HG03378 (cell line): Measurements from ENCODE around the gene ZSWIM7.
A peak's percentile ranks its signal among the peaks of the same experiment; 100 is the strongest.

Source experiments
- ATAC-seq: cut with Tn5 transposase; IDR thresholded peaks from one replicate; pipeline ENCODE4 v1.9.1; 2021; ENCODE audit warnings: mild to moderate bottlenecking, moderate library complexity; ENCODE audit not compliant: unreplicated experiment

Gene ZSWIM7, protein sequence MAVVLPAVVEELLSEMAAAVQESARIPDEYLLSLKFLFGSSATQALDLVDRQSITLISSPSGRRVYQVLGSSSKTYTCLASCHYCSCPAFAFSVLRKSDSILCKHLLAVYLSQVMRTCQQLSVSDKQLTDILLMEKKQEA

GRCh38 chr17:15999141-15999973 is at the start of gene ZSWIM7, which contains the start of gene TTC19:
Gene ZSWIM7, minus strand, starts transcription at chr17:15999704. Its CDS starts 110 bp downstream, at chr17:15999594.
Gene TTC19, plus strand, starts transcription at chr17:15999824. Its CDS starts 25 bp downstream, at chr17:15999849.
- ATAC-seq, result peak; percentile 86

DNA sequence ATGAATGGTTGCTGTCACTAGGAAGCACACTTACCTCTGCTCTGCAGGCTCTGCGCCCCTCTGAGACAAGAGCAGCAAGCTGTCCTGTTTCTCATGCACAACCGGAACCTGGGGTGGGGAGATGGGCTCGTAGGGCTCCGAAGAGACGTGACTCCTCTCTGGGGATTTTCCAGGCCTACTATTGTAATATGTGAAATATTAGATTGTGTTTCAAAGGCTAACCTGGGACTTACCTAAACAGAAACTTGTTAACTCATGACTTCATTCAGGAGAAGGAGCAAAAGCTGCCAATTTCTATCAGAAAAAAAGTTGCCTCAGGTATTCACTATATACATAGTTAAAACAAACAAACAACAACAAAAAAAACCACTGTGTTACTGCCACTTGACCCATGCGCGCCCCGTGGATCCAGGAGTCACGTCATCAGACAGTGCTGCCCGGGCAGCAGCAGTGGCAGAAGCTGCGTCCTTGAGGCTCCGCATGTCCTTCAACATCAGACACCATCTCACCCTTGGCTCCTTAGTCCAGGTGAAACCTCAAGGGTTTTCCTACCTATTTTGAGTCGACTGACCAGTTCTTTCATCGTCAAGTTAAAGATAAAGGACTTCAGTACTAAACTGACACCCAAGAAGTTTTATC is 49.4 kb upstream of the ZSWIM7 start:
- no peak for ATAC-seq

DNA sequence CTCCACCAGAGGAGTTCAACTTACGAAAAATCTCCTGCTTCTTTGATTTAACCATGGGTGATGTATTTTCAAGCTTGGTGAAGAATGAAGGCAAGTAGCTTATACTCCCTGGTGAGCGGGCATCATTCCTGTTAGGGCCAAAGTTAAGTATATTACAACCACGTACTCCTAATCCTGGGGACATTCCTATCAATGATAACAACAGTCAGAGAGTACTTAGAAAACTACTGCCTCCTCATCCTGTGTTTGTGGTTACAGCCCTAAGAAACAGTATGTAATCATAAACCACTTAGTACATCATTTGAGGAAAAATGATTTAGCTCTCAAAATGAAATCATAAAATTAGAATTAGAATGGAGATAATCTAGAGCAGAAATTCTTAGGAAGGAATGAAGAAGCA is 47.5 kb upstream of the ZSWIM7 start:
- ATAC-seq, result no peak

- ATAC-seq, result no peak
Measured at GRCh38 chr17:16044487-16044886, 45.0 kb upstream of the ZSWIM7 start.

DNA sequence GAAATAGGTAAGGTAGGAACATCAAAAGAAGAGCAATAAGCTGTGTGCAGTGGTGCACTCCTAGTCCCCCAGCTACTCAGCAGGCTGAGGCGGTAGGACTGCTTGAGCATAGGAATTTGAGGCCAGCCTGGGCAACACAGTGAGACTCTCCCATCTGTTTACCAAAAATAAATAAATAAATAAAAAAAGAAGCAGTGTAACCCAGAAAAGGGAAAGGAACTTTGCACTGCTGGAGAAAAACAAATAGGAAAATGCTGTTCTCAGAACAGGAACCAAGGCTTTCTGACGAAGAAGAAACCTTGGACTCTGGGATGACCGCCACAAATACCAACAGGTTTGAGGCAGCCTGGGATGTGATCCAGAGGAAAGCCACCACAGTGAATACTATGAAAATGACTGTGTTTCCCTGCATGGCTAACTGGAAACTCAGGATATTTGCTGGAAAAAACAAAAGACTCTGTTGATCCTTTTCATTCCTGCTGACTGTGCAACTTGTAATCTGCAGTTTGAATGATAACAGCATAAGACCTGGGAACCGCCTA is 41.3 kb upstream of the ZSWIM7 start:
- no peak for ATAC-seq

GRCh38 chr17:16037636-16038035 is 38.1 kb upstream of the ZSWIM7 start:
- ATAC-seq, result no peak

DNA sequence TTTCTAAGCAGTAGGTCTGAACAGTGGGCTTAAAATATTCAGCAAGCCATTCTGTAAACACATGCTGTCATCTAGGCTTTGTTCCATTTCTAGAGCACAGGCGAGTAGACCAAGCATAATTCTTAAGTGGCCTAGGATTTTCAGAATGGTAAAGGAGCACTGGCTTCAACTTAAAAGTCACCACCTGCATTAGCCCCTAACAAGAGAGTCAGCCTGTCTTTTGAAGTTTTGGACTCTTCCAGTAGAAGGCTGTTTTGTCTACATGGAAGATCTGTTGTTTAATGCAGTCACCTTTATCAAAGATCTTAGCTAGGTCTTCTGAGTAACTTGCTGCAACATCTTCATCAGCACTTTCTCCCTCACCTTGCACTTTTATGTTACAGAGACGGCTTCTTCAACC is 36.8 kb upstream of the ZSWIM7 start:
- ATAC-seq, result no peak

- no peak for ATAC-seq
Measured at GRCh38 chr17:16033729-16034349, 34.3 kb upstream of the ZSWIM7 start.

DNA sequence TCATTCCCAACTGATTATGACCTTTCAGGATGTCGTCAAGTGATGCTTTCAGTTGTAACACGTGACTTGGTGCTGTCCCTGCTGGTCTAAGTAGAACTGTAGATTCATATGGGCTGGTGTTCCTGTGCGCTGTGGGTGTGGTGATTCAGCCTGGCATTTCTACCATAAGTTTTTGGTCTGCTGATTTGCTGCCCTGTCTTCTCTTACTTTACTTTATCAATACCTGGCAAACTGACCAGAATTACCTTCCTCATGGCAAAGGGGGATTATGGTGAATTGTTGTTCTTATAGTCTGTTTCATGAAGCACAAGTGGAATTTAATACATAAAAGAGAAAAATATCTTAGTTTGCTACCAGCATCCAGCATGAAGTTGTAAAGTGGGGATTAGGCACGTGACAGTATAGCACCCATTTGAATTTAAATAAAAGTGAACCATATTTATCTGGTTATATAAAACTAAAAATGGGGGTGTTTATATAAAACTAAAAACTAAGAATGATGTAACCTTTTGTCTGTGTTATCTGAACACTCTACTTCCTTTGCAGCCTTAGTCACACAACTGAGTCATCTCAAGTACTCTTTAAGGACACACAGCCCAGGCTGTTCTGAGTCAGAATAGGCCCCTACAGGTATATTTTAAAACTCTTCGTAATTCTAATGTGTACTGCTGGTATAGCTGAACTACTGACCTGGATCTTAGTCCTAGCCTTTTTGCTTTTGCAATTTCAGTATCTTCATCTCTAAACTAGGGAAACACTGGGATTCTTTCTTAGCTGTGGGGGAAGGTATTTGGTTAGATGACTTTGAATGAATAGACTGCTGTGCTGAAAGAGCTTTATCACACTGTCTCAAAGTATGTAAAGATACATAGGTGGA is 28.4 kb upstream of the ZSWIM7 start:
- ATAC-seq, result peak; percentile 93

DNA sequence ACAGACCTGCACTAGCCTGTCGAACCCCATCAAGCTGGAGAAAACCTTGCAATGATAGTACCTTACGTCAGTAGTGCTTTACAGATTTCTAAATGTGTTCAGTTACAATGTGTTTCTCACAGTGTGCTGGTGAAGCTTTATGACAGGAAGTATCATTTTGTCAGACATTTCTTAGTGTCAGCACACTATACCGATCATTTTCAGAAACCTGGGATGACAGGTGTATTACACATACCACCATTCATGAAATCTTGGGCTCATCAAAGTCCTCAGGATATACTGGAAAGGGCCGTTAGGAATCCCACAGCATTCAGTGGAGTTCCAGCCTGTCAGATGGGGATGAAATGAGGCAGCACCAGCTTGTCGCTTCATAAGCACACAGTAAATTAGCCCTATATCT is 27.4 kb upstream of the ZSWIM7 start:
- ATAC-seq, result no peak

GRCh38 chr17:16025202-16025601 is 25.7 kb upstream of the ZSWIM7 start:
- no peak for ATAC-seq

- no peak for ATAC-seq
Measured at GRCh38 chr17:16023881-16024280, 24.4 kb upstream of the ZSWIM7 start.

GRCh38 chr17:16019347-16019746 is 19.8 kb upstream of the ZSWIM7 start:
- ATAC-seq, result no peak

DNA sequence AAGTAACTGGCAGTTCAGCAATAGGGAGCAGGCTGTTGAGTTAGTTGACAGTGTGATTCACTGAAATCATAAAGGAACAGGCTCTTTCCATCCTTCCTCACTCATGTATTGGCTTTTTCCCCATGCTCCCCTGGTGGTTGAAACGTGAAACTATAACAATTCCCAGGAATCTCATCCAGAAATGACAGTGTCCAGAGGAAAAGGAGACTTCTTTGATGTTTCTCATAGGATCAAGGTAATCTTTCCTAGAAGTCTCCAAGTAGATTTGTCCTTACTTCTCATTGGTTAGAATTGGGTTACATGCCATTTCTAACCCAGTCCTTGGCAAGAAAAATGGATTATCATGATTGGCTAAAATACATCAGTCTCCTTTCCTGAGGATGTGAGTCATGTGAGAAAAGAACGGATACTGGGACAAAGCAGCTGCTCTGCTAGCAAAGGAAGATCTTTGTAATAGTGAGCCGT is 14.5 kb upstream of the ZSWIM7 start:
- no peak for ATAC-seq

- no peak for ATAC-seq
Measured at GRCh38 chr17:16007439-16007838, 7.9 kb upstream of the ZSWIM7 start.

GRCh38 chr17:16005636-16006035 is 6.1 kb upstream of the ZSWIM7 start:
- no peak for ATAC-seq

DNA sequence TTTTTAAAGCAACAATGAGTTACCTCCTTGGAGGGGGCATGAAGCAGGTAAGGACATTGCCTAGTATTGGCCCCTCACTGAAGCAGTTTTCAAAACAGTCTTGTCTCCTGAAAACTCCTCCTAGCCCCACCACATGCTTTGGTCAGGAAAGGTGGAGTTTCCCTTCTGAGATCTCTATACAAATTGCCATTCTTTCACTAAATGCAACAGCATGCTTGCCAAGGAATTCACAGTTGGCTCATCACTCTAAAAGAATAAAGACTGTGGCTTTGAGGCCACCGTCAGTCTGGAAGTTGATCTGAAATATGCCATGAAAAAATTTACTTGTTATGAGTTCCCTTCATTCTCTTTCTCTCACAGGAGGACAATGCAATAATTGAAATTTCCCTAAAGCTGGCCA is 4.3 kb upstream of the ZSWIM7 start:
- ATAC-seq, result no peak

DNA sequence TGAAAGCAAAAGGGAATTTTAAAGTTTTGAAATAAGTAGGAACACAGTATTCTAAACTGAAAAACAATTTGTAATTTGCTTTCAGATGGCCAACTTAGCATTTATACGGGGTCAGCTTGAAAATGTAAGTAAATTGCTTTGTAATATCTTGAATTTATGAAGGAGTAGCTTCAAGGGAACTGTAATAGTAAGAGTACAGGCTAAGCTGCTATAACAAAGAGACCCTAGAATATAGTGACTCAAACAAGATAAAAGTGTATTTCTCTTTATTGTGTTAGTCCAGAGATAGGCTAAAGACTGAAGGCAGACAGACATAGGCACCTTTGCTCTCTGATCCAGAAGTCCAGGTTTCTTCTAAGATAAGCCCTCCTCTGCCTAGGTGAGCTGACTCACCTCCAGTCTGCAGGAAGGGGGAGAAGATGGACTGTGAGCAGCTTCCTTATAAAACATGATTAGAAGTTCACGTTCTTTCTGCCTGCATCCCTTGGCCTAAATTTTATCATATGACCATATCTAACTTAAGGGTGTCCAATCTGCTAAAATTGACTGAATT is 3.3 kb upstream of the ZSWIM7 start:
- no peak for ATAC-seq

- ATAC-seq, result no peak
Measured at GRCh38 chr17:16001226-16001897, 1.9 kb upstream of the ZSWIM7 start.
